HFFc6 (cell line): ENCODE results near the gene TNF. TPM values are rescaled to one million over a fixed set of nuclear protein-coding genes. Genes with fewer than 3 reads are reported as not detected.

Experiments used
- DNase-seq: peaks from one replicate; pipeline ENCODE4 v3.0.0-alpha.2; 2018
- H3K27ac Mint-ChIP-seq: 2 replicates; pipeline ENCODE4 v1.8.0; 2020; ENCODE audit warnings: mild to moderate bottlenecking, mixed read lengths
- H3K27me3 Mint-ChIP-seq: 2 replicates; pipeline ENCODE4 v1.8.0; 2021; ENCODE audit warnings: mild to moderate bottlenecking, moderate library complexity, mixed read lengths; ENCODE audit not compliant: insufficient read depth
- H3K36me3 Mint-ChIP-seq: 2 replicates; pipeline ENCODE4 v1.8.0; 2021; ENCODE audit warnings: low read depth, mixed read lengths
- H3K4me1 Mint-ChIP-seq: 2 replicates; pipeline ENCODE4 v1.8.0; 2020; ENCODE audit warnings: low read depth, mixed read lengths
- H3K4me3 Mint-ChIP-seq: 2 replicates; pipeline ENCODE4 v1.8.0; 2020; ENCODE audit warnings: mild to moderate bottlenecking, moderate library complexity, mixed read lengths
- H3K9me3 Mint-ChIP-seq: 2 replicates; pipeline ENCODE4 v1.8.0; 2020; ENCODE audit warnings: mild to moderate bottlenecking, mixed read lengths
- CTCF ChIP-seq: fragments of 200-600 bp; sonication (generic); IDR thresholded peaks from 2 replicates; pipeline ENCODE4 v1.5.0; 2021; ENCODE audit warnings: antibody characterized with exemption, mild to moderate bottlenecking
- total RNA-seq, 6 experiments: library from RNA; stranded (reverse); fragmentation: NEBNext Ultra II Directional; extraction: Animal tissue kit (Norgen Biotek cat#: 25700); gene quantifications; 2 replicates in 1 of 6; 3 replicates in 5 of 6; pipeline ENCODE4 v1.2.3, GENCODE V29; 2021

TNF gene
- total RNA-seq, 6 experiments from 2014 or later: 0.12 to 0.41 (median 0.23) TPM

GRCh38 chr6:31530659-31531058 lies 44.7 kb upstream of the TNF start:
- H3K9me3 Mint-ChIP-seq: no peaks in the 10 kb centered on the region
- H3K4me1 Mint-ChIP-seq: peaks cover 40% of the 10 kb centered on the region
- no peak for TF ChIP-seq CTCF
- H3K36me3 Mint-ChIP-seq: peaks cover 45% of the 10 kb centered on the region
- no peak overlapping the region for H3K4me3 Mint-ChIP-seq
- DNase-seq: no peak
- peaks cover 8% of the 10 kb centered on the region for H3K27me3 Mint-ChIP-seq
- peak overlapping the region; percentile 51 for H3K27ac Mint-ChIP-seq

- no peak overlapping the region for H3K27ac Mint-ChIP-seq
- H3K36me3 Mint-ChIP-seq: peaks cover 50% of the 10 kb centered on the region
- H3K9me3 Mint-ChIP-seq: no peaks in the 10 kb centered on the region
- H3K4me3 Mint-ChIP-seq: no peak overlapping the region
- DNase-seq: no peak
- TF ChIP-seq CTCF: no peak
- peaks cover 8% of the 10 kb centered on the region for H3K27me3 Mint-ChIP-seq
- peaks cover 34% of the 10 kb centered on the region for H3K4me1 Mint-ChIP-seq
Observed at GRCh38 chr6:31531162-31531561, 44.2 kb upstream of the TNF start.

- Mint-ChIP-seq H3K4me3 (no peak overlapping the region; the same call in 1 of the 2 replicates), H3K9me3 (no peaks in the 10 kb centered on the region), H3K27ac (peak overlapping the region; percentile 42; the same call in 1 of the 2 replicates), H3K36me3 (peaks cover 56% of the 10 kb centered on the region), H3K4me1 (peaks cover 27% of the 10 kb centered on the region), H3K27me3 (peaks cover 8% of the 10 kb centered on the region)
- no peak for TF ChIP-seq CTCF
- no peak for DNase-seq
Observed at GRCh38 chr6:31531771-31532643, 43.4 kb upstream of the TNF start.

- Mint-ChIP-seq H3K27me3 (peaks cover 8% of the 10 kb centered on the region), H3K4me3 (no peak overlapping the region; the same call in 1 of the 2 replicates), H3K27ac (peak overlapping the region; percentile 69), H3K4me1 (peaks cover 21% of the 10 kb centered on the region; the same call in 1 of the 2 replicates), H3K36me3 (peaks cover 56% of the 10 kb centered on the region), H3K9me3 (no peaks in the 10 kb centered on the region)
- no peak for TF ChIP-seq CTCF
- DNase-seq: no peak
Observed at GRCh38 chr6:31532644-31533454, 42.5 kb upstream of the TNF start.

GRCh38 chr6:31533455-31533841 lies 41.9 kb upstream of the TNF start:
- H3K4me3 Mint-ChIP-seq: no peak overlapping the region
- no peak for DNase-seq
- H3K4me1 Mint-ChIP-seq: peaks cover 24% of the 10 kb centered on the region
- peak overlapping the region; percentile 69 for H3K27ac Mint-ChIP-seq
- TF ChIP-seq CTCF: no peak
- H3K27me3 Mint-ChIP-seq: peaks cover 8% of the 10 kb centered on the region
- H3K9me3 Mint-ChIP-seq: no peaks in the 10 kb centered on the region
- H3K36me3 Mint-ChIP-seq: peaks cover 60% of the 10 kb centered on the region
